ENCODE measurements around the gene EYA2.

DNA sequence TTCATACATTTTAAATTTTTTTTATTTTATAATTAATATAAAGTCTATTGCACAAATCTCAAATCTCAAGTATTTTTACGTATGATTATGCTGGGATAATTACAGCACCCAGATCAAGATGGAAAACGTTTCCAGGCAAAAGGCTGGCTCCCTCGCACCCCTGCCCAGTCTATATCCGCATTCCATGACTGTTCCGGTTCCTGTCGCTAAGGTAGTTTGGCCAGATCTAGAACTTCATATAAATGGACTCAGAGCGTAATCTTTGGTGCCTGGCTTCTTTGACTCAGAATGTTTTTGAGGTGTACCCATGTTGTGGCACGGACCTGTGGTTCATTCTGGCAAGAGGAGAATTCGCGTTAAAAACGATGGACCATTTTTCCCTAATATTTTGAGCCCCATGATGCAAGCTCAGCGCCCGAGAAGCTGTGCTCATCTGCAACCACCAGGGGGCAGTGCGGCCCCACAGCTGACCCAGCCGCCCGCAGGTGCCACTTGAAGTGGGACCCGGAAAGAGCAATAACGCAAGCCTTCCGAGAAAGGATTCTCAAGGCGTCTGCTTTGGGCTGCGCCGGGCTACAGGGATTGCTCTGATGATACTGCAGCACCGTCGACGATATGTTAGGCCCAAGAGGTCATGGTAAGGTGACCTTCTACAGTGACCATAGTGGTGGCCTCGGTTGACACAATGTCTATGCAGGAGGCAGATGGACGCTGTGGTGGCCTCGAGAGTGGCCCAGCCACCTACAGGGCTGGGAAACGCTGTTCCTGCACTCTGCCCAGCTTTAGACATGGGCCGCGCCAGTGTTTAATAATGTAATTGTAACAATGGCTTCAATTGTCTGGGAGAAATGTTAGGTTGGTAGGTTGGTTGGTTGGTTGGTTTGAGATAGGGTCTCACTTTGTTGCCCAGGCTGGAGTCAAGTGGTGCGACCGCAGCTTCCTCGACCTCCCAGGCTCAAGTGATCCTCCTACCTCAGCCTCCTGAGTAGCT lies 301.7 kb downstream of the EYA2 start:
- no peak for TF ChIP-seq EZH2 (IDR thresholded peaks at IDR 0.05; ENCODE audit: borderline replicate concordance, insufficient read depth, low read depth, low read length, poor library complexity, severe bottlenecking)
- TF ChIP-seq CTCF (IDR thresholded peaks at IDR 0.05) = peak; percentile 100

Data from B cell (primary cell).